GM21529 (cell line): ENCODE measurements around the gene SERTAD3.

Source experiments
- ATAC-seq: cut with Tn5 transposase; IDR thresholded peaks from one replicate; pipeline ENCODE4 v1.9.1; 2021; ENCODE audit not compliant: unreplicated experiment

SERTAD3 gene

DNA sequence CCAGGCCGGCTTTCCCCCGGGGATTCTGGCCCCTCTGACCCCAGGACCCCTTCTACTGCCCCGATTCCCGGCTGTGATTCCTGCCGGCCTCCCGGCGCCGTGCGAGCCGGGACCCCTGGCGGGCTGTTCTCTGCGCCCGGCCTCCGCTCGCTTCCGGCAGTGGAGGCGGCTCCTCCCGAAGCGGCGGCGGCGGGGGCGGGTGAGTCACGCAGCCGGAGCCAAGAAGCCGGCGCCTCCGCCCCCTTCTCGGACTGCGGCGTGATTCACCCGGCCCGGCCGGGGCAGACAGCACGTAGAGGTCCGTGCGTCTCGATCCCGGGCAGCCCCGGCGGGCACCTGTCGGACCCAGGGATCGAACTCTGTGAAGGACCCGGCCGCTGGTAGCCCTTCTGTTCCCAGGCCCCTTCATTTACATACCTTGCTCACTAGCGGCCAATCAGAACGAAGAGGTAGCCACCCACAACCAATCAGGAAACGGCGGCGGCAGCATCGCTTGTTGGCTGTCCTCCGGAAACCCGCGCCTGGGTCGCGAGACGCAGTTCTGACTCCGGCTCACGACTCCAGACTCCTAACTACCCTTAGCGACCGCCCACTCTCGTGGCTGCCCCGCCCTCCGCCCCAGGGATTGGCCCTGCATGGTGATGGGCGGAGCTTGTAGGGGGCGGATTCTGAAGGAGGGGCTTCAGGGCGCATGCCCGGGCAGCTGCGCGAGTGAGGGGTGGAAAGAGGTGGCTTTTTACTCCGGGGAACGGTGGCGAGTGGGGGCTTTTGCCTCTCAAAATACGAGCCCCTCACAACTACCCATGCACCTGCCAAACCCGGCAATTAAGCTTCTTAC lies 18.5 kb downstream of the SERTAD3 start, which contains the start of gene SERTAD1:
Gene SERTAD1, minus strand, starts transcription at position 543 of the 838 bp plus-strand sequence. CDS start 2,446 bp downstream, outside the sequence.
- ATAC-seq = peak; percentile 74

DNA sequence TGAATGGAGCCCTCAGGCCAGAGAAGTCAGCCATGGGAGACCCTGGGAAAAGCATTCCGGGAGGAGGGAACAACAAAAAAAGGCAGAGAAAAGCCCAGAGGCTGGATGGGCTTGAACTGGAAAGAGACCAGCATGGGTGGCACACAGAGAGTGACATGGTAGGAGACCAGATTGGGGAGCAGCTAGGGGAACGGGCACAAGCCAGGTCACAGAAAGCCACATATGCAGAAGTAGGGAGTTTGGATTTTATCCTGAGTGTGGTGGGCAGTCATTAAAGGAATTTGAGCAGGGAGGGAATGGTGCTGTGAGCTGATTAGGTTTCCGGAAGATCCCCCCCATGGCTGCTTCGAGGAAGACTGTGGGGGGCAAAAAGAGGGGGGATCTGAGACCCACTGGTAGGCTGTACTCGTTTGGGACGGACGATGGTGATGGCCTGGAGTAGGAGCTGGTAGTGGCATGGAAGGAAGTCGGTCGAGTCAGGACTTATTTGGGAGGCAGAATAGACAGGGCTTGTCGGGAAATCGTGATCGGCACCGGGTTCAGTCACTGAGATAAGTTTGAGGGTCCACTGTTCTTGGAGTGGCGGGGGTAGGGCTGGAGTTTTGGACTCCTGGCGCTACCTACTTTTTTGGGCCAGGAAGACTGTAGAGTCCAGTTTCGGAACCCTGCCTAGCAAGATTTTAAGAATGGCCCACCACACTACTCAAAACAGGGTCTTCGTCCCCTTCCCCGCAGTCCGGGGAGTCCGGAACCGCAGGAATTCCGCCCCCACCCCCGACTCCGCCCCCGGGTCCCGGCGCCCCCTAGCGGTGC lies 19.3 kb downstream of the SERTAD3 start:
- ATAC-seq = no peak

DNA sequence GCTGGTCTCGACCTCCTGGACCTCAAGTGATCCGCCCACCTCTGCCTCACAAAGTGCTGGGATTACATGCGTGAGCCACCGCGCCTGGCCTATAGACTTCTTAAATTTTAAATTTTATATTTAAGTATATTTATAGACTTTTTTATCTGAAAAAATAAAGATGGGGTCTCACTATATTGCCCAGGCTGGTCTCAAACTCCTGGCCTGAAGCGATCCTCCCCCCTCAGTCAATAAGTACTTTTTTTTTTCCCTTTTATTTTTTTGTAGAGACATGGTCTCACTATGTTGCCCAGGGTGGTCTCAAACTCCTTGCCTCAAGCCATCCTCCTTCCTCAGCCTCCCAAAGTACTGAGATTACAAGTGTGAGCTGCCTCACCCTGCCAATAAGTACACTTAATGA lies 20.2 kb downstream of the SERTAD3 start:
- no peak for ATAC-seq

DNA sequence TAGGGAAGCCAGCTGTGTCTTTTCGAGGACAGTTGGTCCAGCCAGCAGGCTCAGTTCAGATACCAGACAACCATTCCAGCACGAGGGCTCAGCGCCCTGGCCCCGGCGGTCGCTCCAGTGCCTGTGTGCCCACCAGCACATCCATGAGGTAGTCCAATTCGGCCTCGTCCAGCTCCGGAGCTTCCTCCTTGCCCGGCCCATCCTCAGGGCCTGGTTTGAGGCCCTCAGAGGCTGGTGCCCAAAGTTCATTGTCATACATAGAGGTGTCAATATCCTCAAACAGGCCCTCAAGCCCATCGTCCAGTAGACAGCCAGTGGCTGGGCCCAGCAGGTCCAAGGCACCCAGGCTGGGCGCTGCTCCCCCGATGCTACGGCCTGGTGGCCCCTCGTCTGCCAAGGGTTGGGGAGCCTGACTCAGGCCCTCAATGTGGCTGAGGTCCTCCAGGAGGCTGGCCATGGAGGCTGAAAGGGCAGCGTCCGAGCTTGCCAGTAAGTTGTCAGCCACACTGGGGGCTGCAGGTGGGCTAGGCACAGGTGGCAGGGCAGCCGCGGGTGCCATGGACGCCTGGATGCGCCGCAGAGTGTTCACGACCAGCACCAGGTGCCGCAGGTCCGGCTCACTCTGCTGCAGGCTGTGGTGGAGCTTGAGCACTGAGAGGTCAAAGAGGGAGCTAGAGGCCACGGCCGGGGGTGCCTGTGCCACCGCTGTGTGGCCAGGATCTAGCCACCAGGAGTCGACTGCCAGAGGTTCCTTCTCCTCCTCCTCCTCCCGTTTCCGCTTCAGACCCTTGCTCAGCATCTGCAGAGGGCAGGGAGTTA lies 21.2 kb downstream of the SERTAD3 start:
- no peak for ATAC-seq

DNA sequence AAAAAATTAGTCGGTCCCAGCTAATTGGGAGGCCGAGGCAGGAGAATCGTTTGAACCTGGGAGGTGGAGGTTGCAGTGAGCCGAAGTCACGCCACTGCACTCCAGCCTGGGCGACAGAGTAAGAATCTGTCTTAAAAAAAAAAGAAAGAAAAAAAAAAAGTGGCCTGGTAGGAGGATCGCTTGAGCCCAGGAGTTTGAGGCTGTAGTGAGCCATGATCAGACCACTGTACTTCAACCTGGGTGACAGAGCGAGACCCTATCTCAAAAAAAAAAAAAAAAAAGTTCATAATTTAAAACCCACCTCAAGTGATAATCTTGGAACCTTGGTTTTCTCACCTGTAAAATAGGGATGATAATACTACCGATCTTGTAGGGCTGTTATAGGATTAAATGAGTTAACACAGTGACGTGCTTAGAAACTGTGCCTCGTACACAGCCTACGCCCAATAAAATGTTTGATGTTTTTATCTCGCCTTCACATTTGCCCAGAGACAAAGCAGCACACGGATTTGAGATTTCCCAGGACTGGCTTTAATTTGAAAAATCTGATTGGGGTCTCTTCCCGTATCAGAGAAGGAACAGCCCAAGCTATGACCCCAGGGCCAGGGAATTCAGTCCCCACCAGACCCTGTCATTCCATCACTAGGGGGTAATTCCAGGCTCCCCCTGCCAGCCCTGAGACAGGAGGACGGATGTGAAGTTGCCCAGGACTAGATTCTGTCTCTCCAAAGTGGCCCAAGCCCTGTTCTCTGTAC lies 22.0 kb downstream of the SERTAD3 start:
- ATAC-seq = no peak

DNA sequence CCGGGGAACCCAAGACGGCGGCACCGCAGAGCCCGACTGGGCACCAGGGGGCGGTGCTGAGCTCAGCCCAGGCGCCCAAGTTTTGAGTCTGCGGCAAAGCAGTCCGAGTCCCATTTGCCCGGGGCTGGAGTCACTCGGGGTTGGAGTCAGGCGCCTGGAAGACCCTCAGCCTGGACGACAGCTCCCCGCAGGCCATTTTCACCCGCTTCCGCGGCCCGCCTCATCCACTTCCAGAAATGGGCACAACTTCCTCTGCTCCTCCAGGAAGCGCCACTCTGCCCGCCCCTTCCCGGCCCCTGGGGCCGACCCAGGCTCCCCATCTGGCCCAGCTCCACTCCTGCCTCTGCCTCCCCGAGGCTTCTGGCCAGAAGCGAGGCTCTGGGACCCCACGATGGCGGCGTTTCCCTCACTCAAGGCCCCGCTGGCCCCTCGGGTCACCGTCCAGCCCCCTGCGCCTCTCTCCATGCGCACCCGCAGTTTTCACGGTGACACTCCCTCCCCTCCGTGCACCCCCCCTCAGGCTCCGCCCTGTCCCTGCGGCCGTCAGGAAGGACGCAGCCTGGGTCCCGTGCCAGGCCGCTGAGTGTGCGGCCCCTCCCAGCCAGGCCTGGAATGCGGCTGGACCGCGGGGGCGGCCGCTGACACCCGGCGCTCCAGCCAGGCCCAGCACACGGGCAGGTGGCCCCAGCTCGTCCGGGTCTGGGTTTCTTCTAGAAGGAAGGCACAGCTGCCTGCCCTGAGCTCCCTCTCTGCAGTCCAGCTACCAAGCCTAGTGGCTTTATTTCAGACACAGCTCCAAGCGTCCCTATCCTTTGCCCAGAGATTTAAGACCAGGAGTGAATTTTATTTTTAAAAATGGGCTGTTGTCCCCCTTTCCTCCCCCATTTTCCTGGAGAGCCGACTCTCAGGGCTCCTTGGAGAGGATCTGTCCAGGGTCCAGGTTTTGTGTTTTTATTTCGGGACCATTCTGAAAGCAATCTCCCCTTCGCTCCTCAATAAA lies 23.1 kb downstream of the SERTAD3 start:
- ATAC-seq = peak; percentile 42

DNA sequence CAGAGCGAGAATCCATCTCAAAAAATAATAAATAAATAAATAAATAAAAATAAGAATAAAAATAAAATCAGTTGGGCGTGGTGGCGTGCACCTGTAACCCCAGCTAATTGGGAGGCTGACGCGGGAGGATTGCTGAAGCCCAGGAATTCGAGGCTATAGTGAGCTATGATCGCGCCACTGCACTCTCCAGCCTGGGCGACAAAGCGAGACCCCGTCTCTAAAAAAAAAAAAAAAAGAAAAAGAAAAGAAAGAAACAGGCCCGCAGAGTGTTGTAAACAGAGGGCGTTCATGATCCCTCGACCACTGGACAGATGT lies 23.7 kb downstream of the SERTAD3 start:
- ATAC-seq = no peak

DNA sequence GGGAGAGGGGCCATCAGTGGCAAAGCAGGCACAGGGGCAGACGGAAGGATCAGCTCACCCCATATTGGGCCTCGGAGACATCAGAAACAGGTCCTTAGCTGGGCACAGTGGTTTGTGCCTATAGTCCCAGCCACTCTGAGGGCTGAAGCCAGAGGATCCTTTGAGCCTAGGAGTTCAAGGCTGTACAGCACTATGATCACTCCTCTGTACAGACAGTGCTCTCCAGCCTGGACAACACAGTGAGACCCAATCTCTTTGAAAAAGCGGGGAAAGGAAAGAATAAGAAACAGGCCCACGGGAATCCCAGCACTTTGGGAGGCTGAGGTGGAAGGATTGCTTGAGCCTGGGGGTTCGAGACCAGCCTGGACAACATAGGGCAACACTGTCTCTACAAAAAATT lies 24.4 kb downstream of the SERTAD3 start:
- no peak for ATAC-seq

DNA sequence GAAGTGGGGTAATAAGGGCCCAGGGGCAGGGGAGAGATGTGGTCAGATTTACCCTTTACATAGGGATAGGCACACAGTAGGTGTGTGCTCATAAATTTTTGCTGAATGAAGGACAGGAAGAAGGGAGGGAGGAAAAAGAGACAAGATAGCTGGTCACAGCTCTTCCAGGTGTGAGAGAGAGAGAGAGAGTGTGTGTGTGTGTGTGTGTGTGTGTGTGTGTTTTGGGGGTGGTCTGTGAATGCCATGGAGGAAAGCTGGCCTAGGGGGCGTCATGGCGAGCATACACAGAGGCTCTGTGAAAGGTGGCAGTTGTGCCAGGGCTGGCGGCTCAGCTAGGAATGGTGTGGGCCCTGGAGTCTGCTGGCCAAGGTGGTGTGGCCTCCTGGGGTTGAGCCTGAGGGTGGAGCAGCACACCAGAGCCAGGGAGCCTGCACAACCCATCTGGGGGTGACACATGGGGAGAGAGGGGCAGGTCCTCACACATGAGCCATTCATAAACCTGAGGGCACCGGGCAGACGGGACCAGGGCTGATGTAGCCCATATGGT lies 25.0 kb downstream of the SERTAD3 start:
- ATAC-seq = no peak

DNA sequence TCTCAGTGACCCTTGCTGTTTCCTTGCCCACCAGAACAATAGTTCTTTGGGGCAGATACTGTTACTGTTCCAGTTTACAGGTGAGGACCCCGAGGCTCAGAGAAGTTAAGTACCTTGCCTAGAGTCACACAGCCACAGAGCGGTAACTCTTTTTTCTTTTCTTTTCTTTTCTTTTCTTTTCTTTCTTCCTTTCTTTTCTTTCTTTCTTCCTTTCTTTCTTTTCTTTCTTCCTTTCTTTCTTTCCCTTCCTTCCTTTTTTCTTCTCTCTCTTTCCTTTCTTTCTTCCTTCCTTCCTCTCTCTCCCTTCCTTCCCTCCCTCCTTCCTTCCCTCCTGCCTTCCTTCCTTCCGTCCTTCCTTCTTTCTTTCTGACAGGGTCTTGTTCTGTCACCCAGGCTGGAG lies 26.1 kb downstream of the SERTAD3 start:
- ATAC-seq = no peak

DNA sequence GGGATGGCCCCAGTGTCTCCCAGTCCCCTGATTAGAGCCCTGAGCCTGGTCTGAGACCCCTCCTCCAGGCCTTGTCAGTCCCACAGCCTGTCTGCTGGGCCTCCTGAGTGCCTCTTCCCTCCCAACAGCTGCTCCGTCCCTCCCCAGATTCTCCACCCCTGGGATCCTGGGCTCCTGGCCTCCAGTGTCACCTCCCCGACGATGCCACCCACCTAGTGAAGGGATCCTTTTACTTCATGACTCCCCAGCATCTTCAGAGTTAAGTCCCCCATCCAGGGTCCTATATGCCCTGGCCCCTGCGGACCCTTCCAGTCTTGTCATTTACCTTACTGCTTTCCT lies 26.5 kb downstream of the SERTAD3 start:
- ATAC-seq = no peak

DNA sequence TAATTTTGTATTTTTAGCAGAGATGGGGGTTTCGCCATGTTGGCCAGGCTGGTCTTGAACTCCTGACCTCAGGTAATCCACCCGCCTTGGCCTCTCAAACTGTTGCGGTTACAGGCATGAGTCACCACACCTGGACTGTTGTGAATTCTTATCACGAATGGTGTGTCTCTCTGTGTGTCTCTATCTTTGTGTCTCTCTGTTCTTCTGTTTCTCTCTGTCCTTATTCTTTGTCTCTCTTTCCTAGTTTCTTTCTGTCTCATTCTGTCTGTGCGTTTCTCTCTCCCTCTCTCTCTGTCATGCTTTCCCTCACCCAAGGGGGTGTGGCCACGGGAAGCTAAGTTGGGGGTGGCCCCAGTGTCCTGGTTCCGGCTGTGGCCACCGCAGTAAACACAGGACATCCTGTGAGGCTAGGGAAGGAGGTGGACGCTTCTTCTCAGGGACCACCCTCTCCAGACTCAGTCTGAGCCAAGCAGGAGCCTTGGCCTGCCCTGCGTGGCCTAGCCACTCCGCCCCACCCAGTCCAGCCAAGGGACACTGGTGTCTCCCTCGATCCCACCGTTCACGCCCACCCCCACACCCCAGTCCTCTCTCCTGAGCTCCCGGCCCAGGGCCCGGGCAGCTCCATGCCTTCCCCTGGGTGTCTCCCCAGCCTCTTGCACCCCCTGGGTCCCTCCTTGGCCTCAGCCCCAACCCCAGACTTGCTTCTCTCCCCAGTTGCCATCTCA lies 27.1 kb downstream of the SERTAD3 start:
- ATAC-seq = no peak

DNA sequence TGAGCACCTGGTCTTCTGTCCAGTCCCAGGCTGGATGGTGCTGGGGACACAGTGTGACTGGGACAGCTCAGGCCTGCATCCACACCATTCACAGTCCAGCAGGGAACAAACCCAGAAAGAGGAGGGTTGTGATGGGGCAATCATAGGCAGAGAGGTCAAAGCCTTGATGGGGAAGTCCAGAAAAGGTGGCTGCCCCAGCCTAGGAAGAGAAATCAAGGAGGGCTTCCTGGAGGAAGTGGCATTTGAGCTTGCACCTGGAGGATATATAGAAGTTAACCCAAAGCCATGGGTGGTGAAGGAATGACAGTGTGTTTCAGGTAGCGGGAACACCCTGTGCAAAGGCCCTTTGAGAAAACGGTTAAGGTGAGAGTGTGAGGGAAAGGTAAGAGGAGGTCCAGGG lies 28.4 kb downstream of the SERTAD3 start:
- ATAC-seq = no peak

DNA sequence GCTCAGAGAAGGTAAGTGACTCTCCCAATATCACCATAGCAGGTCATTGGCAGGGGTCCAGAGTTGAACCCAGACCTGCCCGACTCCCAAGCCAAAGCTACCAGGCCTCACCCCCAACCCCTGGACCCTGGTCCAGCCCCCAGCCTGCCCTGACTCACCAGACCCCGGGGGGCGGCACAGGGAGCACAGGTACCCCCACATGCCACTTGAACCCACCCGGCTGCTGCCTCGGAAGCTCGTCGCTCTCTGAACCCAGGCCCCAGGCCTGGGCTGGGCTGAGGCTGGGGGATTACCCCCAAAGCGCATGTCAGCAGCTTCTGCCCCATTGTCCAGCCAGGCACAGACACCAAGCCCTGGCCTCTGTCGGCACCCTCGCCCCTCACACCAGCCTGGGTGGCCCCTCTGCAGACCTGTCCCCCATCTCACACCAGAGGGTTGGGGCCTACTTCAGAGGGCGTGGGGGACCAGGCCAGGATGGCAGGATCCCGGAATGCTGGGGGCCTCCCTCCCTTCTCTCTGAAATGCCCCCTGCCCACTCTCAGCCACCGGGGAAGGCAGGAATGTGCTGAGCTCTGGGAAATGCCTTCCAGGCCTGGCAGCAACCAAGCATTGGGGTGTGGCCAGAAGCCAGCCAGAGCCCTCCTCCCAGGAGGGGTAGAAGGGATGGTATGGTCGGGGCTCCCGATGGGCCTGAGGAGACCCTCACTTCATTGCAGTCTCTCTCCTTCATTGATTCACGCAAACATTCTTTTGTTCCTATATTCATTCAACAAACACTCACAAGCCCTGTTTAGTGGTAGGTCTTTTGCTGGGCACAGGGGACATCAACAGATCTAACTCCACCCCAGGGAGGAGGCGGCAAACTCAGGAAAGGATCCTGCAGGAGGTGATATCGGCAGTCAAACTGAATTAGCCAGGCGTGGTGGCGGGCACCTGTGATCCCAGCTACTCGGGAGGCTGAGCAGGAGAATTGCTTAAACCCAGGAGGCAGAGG lies 29.3 kb downstream of the SERTAD3 start:
- no peak for ATAC-seq

DNA sequence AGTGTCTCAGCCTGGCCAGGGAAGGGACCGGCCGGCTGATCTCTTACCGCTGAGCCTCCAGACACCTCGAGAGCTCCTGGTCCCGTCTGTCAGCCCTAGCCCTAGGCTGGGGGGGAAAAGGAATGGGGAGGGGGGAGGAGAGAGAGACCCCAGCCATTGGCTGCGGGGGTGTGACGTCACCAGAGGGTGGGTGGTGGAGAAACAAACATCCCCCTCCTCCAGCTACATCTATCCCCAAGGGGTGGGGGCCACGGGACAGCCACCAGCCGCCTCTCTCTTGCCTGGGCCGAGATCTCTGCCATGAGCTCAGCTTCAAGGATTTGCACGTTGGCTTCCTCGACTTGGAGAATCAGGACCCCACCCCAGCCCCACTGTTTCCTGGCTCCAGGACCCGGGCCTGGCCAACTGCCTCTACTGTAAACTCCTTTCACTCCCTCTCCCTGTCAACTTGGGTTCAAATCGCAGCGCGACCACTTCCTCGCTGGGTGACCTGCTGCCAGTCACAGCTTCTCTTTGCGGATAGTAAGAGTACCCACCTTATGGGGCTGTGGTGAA lies 30.8 kb downstream of the SERTAD3 start, which contains the start of gene PRX:
Gene PRX, minus strand, starts transcription at position 88 of the 555 bp plus-strand sequence. CDS start 5,446 bp downstream, outside the sequence.
- ATAC-seq = no peak

DNA sequence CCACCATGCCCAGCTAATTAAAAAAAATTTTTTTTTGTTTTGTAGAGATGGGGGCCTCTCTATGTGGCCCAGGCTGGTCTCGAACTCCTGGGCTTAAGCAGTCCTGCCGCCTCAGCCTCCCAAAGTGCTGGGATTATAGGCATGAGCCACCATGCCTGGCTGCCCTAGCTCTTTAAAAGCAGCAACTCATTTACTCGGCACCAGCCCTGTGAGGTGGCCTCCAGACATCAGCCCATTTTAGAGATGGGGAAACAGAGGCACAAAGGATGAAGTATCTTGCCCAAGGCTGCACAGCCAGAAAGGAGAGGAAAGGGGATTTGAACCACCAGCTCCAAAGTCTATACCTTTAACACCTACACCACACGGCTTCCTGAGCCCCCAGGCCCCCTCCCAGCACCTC lies 31.3 kb downstream of the SERTAD3 start:
- ATAC-seq = no peak

DNA sequence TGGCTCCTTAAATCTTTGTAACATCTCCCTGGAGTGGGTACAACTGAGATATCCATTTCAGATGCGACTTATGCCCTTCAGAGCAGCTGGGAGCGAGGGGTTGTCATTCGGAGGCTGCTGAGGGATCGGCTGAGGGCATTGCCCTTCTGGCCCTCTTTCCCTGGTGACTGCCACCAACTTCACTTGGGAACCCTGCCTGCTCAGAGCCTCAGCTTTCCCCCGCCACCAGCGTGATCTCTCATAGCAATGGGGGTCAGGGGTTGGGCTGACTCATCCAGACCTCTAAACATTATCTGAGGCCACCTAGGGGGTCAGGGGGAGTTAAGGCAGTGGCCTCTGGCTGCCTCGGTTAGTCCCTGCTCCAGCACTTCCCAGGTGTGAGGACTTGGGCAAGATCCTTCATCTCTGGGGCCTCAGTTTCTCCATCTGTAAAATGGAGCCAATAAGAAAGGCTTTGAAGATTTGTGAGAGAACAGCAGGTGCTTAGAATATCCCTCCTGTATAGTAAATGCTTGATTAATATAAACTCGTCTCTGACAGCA lies 32.1 kb downstream of the SERTAD3 start:
- ATAC-seq = no peak
